Omental fat pad (tissue), 4 donors: ENCODE data around the gene CD47. TPM values are rescaled to one million over a fixed set of nuclear protein-coding genes. Genes with fewer than 3 reads are reported as not detected.

Experiments used
- ATAC-seq: fragments of 150-250 bp; one replicate; pipeline ENCODE4 v1.9.1; 2016; ENCODE audit warnings: mild to moderate bottlenecking, moderate library complexity; ENCODE audit not compliant: low FRiP score
- DNase-seq: peaks from one replicate; pipeline ENCODE4 v3.0.0-alpha.2; 2019; ENCODE audit warnings: low spot score
- total RNA-seq, 4 donors: library from RNA; depleted of rRNA; stranded (reverse); fragments of >200 nt; gene quantifications; one replicate each; pipeline ENCODE4 v1.1.0, GENCODE V29; 2016
- TF ChIP-seq, protein P1 (sequence below), 3 donors: fragments of 450-650 bp; IDR thresholded peaks; one replicate each; pipeline ENCODE4 v1.5.1; 2016 to 2017; ENCODE audit warnings: antibody characterized with exemption in 3 of 3, mild to moderate bottlenecking in 3 of 3, moderate library complexity in 2 of 3

The CD47 gene
- total RNA-seq, 4 donors from 2014 or later: 42.7 to 58.7 (median 56.0) TPM

DNA sequence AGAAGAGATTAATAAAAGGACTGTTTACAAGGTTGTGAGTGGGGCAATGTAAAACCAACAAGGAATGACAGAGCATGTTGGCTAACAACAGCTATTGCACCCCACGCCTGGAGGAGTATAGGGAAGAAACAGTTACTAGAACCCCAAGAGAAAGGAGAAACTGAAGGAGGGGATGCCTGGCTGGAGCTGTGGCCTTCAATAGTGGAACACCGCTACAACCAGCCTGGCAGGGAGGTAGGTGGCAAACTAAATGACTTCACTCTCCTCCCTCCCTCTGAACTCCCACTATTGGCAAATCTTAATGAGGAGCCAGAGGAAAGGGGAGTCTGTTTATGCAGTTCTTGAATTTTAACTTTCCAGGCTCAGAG, 7.2 kb upstream of the CD47 start:
- DNase-seq (no peak), ATAC-seq (no peak)
- TF ChIP-seq, protein P1, sequence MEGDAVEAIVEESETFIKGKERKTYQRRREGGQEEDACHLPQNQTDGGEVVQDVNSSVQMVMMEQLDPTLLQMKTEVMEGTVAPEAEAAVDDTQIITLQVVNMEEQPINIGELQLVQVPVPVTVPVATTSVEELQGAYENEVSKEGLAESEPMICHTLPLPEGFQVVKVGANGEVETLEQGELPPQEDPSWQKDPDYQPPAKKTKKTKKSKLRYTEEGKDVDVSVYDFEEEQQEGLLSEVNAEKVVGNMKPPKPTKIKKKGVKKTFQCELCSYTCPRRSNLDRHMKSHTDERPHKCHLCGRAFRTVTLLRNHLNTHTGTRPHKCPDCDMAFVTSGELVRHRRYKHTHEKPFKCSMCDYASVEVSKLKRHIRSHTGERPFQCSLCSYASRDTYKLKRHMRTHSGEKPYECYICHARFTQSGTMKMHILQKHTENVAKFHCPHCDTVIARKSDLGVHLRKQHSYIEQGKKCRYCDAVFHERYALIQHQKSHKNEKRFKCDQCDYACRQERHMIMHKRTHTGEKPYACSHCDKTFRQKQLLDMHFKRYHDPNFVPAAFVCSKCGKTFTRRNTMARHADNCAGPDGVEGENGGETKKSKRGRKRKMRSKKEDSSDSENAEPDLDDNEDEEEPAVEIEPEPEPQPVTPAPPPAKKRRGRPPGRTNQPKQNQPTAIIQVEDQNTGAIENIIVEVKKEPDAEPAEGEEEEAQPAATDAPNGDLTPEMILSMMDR (IDR thresholded peaks at IDR 0.05): no peak

DNA sequence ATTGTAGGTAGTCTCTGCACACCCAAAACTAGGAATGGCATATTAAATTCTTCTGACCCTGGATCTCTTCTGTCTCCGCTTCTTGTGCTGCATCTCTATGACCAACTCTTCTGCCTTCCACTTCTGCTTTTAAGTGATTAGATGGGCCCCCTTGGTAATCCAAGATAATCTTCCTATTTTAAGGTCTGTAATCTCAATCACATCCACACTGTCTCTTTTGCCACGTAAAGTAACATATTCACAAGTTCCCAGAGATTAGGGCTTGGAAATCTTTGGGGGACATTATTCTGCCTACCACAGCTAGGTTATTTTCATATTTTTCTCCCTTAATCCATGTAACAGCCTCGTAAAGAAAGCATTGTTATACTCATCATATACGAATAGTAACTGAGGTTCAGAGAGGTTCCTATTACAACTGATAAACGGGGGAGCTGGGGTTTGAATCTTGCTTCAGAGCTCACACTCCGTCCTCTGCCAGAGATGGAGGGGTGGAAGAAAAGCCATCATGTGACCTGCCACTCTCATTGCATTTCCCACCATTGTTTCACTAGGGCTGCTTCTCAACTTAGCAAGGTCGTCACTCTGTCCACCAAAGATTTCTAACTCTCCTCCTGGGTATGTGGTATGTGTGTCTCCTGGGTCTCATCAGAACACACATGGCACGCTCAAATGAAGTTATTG, 6.6 kb upstream of the CD47 start:
- TF ChIP-seq, protein P1 (IDR thresholded peaks at IDR 0.05): no peak
- DNase-seq (no peak), ATAC-seq (no peak)

DNA sequence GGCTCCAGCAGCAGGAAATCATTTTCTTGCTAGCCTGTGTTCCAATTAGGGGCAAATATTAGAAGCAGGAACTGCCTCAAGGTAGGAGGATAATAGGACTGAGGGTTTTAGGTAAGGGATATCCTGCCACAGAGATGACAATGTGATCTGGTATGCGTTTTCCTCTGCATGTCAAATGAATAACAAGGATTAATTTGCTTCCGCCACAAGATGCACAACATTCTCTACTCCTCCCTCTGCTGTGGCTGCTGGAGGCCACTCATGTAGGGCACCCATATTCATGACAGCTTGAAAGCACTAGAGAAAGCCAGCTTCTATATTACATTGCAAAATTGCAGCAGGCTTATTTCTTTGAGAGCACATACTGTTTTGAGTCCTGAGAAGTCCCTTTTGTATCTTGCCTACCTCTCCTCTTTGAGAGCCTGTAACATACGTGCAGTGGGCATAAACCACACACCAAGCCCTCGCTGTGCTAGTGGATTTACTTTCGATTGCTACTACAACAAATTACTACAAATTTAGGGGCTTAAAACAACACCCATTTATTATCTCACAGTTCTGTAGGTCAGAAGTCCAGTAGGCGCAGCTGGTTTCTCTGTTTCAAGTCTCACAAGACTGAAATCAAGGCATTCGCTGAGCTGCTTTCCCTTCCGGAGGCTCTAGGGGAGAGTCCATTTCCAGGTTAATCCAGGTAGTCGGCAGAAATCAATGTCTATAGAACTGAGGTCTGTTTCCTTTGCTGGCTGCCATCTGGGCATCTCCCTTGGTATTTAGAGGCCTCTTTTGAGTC, 5.9 kb upstream of the CD47 start:
- TF ChIP-seq, protein P1 (IDR thresholded peaks at IDR 0.05): no peak
- DNase-seq: no peak
- ATAC-seq: no peak

DNA sequence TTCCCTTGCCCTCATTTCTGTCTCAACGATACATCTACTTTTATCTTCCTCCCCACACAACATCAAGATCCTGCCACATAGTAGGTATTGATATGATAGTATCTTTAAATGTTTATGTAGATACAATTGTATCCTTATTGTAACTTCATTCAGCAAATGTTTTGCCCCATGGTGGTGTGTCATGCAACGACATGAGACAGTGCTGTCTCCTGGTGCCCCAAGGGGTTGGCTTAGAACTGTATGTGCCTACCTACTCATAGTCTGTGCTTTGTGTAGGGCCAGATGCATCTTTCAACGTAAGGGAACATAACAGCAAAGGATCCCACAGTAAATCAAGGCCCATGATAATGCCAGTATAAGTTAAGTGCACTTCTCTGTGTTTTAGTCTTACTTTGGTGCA, 2.8 kb upstream of the CD47 start:
- DNase-seq: no peak
- TF ChIP-seq, protein P1 (IDR thresholded peaks at IDR 0.05): no peak
- no peak for ATAC-seq

DNA sequence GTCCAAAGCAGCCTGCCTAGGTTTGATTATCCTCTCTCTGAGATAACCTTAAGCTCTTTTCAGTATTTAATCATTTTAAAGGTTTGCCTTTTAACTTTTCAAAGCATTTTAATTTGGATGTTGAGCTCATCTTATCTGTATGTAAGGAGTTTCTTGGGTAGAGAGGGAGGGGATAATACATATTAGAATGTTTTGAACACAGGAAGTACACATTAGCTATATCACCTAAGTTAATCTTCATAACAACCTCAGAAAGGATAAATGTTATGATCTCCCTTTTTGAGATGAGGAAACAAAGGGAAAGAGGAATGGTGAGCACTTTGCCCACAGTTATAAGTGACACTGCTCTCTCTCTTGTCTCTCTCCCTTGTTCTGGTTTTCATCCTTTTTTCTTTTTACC, 2.2 kb upstream of the CD47 start:
- ATAC-seq (no peak), DNase-seq (no peak)
- TF ChIP-seq, protein P1 (IDR thresholded peaks at IDR 0.05): no peak

DNA sequence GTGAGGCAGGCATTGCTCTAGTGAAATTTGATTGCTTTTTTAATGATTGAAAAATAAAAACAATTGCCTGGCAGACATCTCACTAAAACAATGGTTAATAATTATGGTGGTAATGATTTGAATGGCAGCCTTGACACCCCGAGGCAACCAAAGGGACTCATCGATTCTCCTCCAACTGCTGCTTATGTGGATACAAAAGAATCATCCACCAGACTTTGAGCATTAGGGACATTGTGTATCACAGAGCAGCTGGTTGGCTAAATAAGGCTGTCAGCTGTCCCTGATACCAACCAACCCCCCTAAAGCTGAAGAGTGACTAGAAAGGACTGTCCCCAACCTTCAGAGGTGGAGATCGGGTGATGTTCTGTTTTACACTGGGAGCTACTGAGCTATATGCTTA, 1.7 kb upstream of the CD47 start:
- no peak for DNase-seq
- TF ChIP-seq, protein P1 (IDR thresholded peaks at IDR 0.05): no peak
- no peak for ATAC-seq
